GM12878 (cell line): ENCODE measurements around the gene PHF21B. TPM values are rescaled to one million over a fixed set of nuclear protein-coding genes. Genes with fewer than 3 reads are reported as not detected.

Experiments used
- ATAC-seq: fragments of 200-7000 bp; cut with Tn5 transposase; 3 replicates; pipeline ENCODE4 v1.9.1; 2020; ENCODE audit warnings: mild to moderate bottlenecking, moderate library complexity
- BruUV-seq: library from RNA; stranded (reverse); fragments of 400-500 nt; replicated peaks from 2 replicates; lab custom pipeline; 2021; lab: Mats Ljungman, UMichigan
- CTCF ChIA-PET: fragments of 300-600 bp; sonication (Branson Sonifier 250); formaldehyde crosslinking; extraction: SDS; loops from one replicate; lab custom pipeline; 2021; ENCODE audit warnings: inconsistent platforms; lab: Yijun Ruan, JAX
- POLR2A ChIA-PET: fragments of 350-600 bp; formaldehyde crosslinking; extraction: SDS; loops from one replicate; lab custom pipeline; 2021; ENCODE audit warnings: inconsistent platforms; lab: Charles Lee
- RAD21 ChIA-PET: fragments of 300-600 bp; sonication (Branson Sonifier 250); formaldehyde crosslinking; loops from one replicate; lab custom pipeline; 2023; ENCODE audit warnings: antibody characterized with exemption; ENCODE audit not compliant: unreplicated experiment; lab: Charles Lee
- SMC1A ChIA-PET: fragments of 300-600 bp; sonication (Branson Sonifier 250); formaldehyde crosslinking; loops from one replicate; lab custom pipeline; 2023; ENCODE audit not compliant: unreplicated experiment, uncharacterized antibody; lab: Charles Lee
- DNase-seq: peaks from one replicate; pipeline ENCODE4 v3.0.0-alpha.2; 2011; ENCODE audit warnings: low read depth, low spot score
- FAIRE-seq: peaks from 3 replicates; lab custom pipeline; 2011; peaks lifted over from hg19 to GRCh38; lab: Jason Lieb, UNC
- H2AFZ ChIP-seq: 2 replicates; pipeline ENCODE4 v1.6.0; 2011; ENCODE audit warnings: low read depth, low read length, control low read depth; ENCODE audit not compliant: control insufficient read depth
- H3K27ac ChIP-seq: 2 replicates; pipeline ENCODE4 v1.5.1; 2011; ENCODE audit warnings: control low read depth; ENCODE audit not compliant: control insufficient read depth, insufficient read depth
- H3K27me3 ChIP-seq, 2 experiments: replicated peaks in 1 of 2; 2 replicates each; pipeline versions ENCODE4 v1.6.0 to v1.6.1; 2011; ENCODE audit warnings: low read length in 1 of 2; ENCODE audit not compliant: control insufficient read depth in 2 of 2, insufficient read depth in 2 of 2
- H3K36me3 ChIP-seq, 2 experiments: 2 replicates each; pipeline ENCODE4 v1.5.1; 2011; ENCODE audit warnings: low read length in 1 of 2; ENCODE audit not compliant: control insufficient read depth in 2 of 2, insufficient read depth in 2 of 2
- H3K4me1 ChIP-seq: 2 replicates; pipeline ENCODE4 v1.6.1; 2011; ENCODE audit warnings: mild to moderate bottlenecking, low read length, moderate library complexity, mixed read lengths; ENCODE audit not compliant: control insufficient read depth, insufficient read depth
- H3K4me2 ChIP-seq: 2 replicates; pipeline ENCODE4 v1.6.0; 2011; ENCODE audit warnings: control low read depth; ENCODE audit not compliant: control insufficient read depth, insufficient read depth
- H3K4me3 ChIP-seq: fragments of 200-600 bp; sonication (generic); 2 replicates; pipeline ENCODE4 v1.5.1; 2016
- H3K79me2 ChIP-seq: 2 replicates; pipeline ENCODE4 v1.6.0; 2011; ENCODE audit warnings: low read length; ENCODE audit not compliant: control insufficient read depth, insufficient read depth
- H3K9ac ChIP-seq: 2 replicates; pipeline ENCODE4 v1.8.0; 2011; ENCODE audit warnings: low read length, control low read depth, mixed read lengths; ENCODE audit not compliant: control insufficient read depth, insufficient read depth
- H3K9me3 ChIP-seq: replicated peaks from 3 replicates; pipeline ENCODE4 v1.5.1; 2011; ENCODE audit warnings: mild to moderate bottlenecking, low read length; ENCODE audit not compliant: control insufficient read depth, insufficient read depth
- H4K20me1 ChIP-seq: 2 replicates; pipeline ENCODE4 v1.6.0; 2011; ENCODE audit not compliant: control insufficient read depth, insufficient read depth
- E2F4 ChIP-seq: IDR thresholded peaks from 2 replicates; pipeline ENCODE4 v1.6.1; 2012; ENCODE audit warnings: low read depth, low read length, improper control_type of control experiment
- FOS ChIP-seq: IDR thresholded peaks from 3 replicates; pipeline ENCODE4 v1.6.1; 2011; ENCODE audit warnings: borderline replicate concordance; ENCODE audit not compliant: insufficient read length; ENCODE audit errors: extremely low read depth
- HDAC6 ChIP-seq: fragments of 200-600 bp; sonication (generic); IDR thresholded peaks from one replicate; pipeline ENCODE4 v1.8.0; 2017; ENCODE audit warnings: antibody characterized with exemption; ENCODE audit not compliant: unreplicated experiment
- MTA3 ChIP-seq: IDR thresholded peaks from 2 replicates; pipeline ENCODE4 v1.6.1; 2012; ENCODE audit warnings: low read length, inconsistent platforms, borderline replicate concordance
- PAX5 ChIP-seq: IDR thresholded peaks from 2 replicates; pipeline ENCODE4 v1.6.1; 2011; ENCODE audit warnings: low read depth, low read length, borderline replicate concordance
- SIN3A ChIP-seq: IDR thresholded peaks from 2 replicates; pipeline ENCODE4 v1.6.1; 2012; ENCODE audit warnings: low read depth, low read length, improper control_type of control experiment
- SP1 ChIP-seq: IDR thresholded peaks from one replicate; pipeline ENCODE4 v1.6.1; 2011; ENCODE audit warnings: low read depth, low read length
- WGBS: methylation state at CpG from one replicate; pipeline ENCODE4 v1.1.6; 2016; ENCODE audit warnings: low lambda C conversion rate; ENCODE audit not compliant: insufficient replicate concordance, insufficient coverage; ENCODE audit errors: missing lambda C conversion rate; 5-methylcytosine and 5-hydroxymethylcytosine counted together
- in situ Hi-C: fragments of 300-500 bp; cut with MboI; formaldehyde crosslinking; loops from 9 replicates; pipeline ENCODE4 v1.14.3; 2018; ENCODE audit warnings: mixed read lengths
- intact Hi-C: fragments of 100-400 bp; cut with micrococcal nuclease; formaldehyde crosslinking; loops from one replicate; pipeline ENCODE4 v1.14.2; 2022; ENCODE audit not compliant: unreplicated experiment
- polyA plus RNA-seq, 11 experiments: library from polyadenylated mRNA; depleted of rRNA in 4 of 11; unstranded in 6 of 11; stranded (reverse) in 5 of 11; fragments of >200 nt; fragmentation: Nextera tagmentation in 4 of 11; fragmentation: Illumina TruSeq in 1 of 11; extraction: Ambion mirVana in 4 of 11; extraction: Trizol in 1 of 11; gene quantifications; 1 replicate in 1 of 11; 2 replicates in 10 of 11; pipeline versions ENCODE4 v1.2.1 to v1.2.3, GENCODE V29; 2011 to 2016; ENCODE audit warnings: inconsistent platforms in 2 of 11, missing spikeins in 2 of 11, low read depth in 1 of 11
- total RNA-seq, 4 experiments: library from RNA; depleted of rRNA in 3 of 4; stranded (reverse); fragments of >200 nt in 3 of 4; fragmentation: Illumina TruSeq in 1 of 4; extraction: Trizol in 1 of 4; gene quantifications; 2 replicates each; pipeline versions ENCODE4 v1.2.1 to v1.2.3, GENCODE V29; 2013 to 2021
- TF ChIP-seq, protein P1 (sequence below): IDR thresholded peaks from 2 replicates; pipeline ENCODE4 v1.6.1; 2012; ENCODE audit warnings: improper control_type of control experiment, low read depth, low read length; ENCODE audit not compliant: insufficient replicate concordance
- TF ChIP-seq, protein P2 (sequence below): IDR thresholded peaks from 2 replicates; pipeline ENCODE4 v1.6.1; 2011; ENCODE audit warnings: low read depth, mild to moderate bottlenecking, low read length, moderate library complexity, borderline replicate concordance; ENCODE audit errors: extremely low read depth

PHF21B gene
- total and polyA plus RNA-seq, 10 of the 15 experiments (the other 5 are each of a cell fraction or from before 2014, with no cell fraction given) = 0.03 to 0.35 TPM; not detected in 8

- TF ChIP-seq, protein P1, sequence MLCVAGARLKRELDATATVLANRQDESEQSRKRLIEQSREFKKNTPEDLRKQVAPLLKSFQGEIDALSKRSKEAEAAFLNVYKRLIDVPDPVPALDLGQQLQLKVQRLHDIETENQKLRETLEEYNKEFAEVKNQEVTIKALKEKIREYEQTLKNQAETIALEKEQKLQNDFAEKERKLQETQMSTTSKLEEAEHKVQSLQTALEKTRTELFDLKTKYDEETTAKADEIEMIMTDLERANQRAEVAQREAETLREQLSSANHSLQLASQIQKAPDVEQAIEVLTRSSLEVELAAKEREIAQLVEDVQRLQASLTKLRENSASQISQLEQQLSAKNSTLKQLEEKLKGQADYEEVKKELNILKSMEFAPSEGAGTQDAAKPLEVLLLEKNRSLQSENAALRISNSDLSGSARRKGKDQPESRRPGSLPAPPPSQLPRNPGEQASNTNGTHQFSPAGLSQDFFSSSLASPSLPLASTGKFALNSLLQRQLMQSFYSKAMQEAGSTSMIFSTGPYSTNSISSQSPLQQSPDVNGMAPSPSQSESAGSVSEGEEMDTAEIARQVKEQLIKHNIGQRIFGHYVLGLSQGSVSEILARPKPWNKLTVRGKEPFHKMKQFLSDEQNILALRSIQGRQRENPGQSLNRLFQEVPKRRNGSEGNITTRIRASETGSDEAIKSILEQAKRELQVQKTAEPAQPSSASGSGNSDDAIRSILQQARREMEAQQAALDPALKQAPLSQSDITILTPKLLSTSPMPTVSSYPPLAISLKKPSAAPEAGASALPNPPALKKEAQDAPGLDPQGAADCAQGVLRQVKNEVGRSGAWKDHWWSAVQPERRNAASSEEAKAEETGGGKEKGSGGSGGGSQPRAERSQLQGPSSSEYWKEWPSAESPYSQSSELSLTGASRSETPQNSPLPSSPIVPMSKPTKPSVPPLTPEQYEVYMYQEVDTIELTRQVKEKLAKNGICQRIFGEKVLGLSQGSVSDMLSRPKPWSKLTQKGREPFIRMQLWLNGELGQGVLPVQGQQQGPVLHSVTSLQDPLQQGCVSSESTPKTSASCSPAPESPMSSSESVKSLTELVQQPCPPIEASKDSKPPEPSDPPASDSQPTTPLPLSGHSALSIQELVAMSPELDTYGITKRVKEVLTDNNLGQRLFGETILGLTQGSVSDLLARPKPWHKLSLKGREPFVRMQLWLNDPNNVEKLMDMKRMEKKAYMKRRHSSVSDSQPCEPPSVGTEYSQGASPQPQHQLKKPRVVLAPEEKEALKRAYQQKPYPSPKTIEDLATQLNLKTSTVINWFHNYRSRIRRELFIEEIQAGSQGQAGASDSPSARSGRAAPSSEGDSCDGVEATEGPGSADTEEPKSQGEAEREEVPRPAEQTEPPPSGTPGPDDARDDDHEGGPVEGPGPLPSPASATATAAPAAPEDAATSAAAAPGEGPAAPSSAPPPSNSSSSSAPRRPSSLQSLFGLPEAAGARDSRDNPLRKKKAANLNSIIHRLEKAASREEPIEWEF = no peak
- TF ChIP-seq, protein P2, sequence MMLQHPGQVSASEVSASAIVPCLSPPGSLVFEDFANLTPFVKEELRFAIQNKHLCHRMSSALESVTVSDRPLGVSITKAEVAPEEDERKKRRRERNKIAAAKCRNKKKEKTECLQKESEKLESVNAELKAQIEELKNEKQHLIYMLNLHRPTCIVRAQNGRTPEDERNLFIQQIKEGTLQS = no peak
- no peak for TF ChIP-seq SP1
Measured at GRCh38 chr22:44881624-44882023, 128.2 kb downstream of the PHF21B start (continued).

- RAD21 ChIA-PET = no interaction called here
Measured at GRCh38 chr22:44880610-44881290, 129.1 kb downstream of the PHF21B start.

More at GRCh38 chr22:44880610-44881290, 129.1 kb downstream of the PHF21B start:
- no peaks in the 10 kb centered on the region for H3K36me3 ChIP-seq
- no peak overlapping the region for H2AFZ ChIP-seq
- no peaks in the 10 kb centered on the region for H3K4me1 ChIP-seq
- H4K20me1 ChIP-seq = no peaks in the 10 kb centered on the region
- no peak for FAIRE-seq
- H3K79me2 ChIP-seq = no peaks in the 10 kb centered on the region
- ChIA-PET SMC1A (no interaction called here), POLR2A (interaction anchor here (0.6 kb wide), 1 partner anchor 19 kb away, joined by 3 read pairs; no protein-coding TSS in a partner anchor), CTCF (no interaction called here)
- H3K4me2 ChIP-seq = no peak overlapping the region
- H3K4me3 ChIP-seq = no peak overlapping the region
- 40% methylated on average over 19 of the region's 19 CpGs for WGBS
- no peak overlapping the region for H3K9ac ChIP-seq
- intact Hi-C loops = no loop called here
- no peak for DNase-seq
- in situ Hi-C loops = loop anchor here (25.0 kb wide), 1 partner anchor 518 kb away; no protein-coding TSS in a partner anchor
- no peak for TF ChIP-seq FOS
- no peak for TF ChIP-seq MTA3
- TF ChIP-seq PAX5 = no peak
- TF ChIP-seq SIN3A = no peak
- TF ChIP-seq E2F4 = no peak
- no peak for TF ChIP-seq HDAC6
- H3K27ac ChIP-seq = no peak overlapping the region
- H3K9me3 ChIP-seq = no peaks in the 10 kb centered on the region; the same call in 2 of the 3 replicates
- no TSS peak for BruUV-seq
- ATAC-seq = no peak
- H3K27me3 ChIP-seq = no peaks in the 10 kb centered on the region; a peak in 1 of 4 replicates
